Keratinocyte (primary cell): ENCODE results near the gene PSMB11. TPM values are rescaled to one million over a fixed set of nuclear protein-coding genes. Genes with fewer than 3 reads are reported as not detected.

Experiments
- DNase-seq: peaks from one replicate; pipeline ENCODE4 v3.0.0-alpha.2; 2011; ENCODE audit warnings: low read depth, missing footprints, low spot score
- FAIRE-seq: peaks from 2 replicates; lab custom pipeline; 2011; peaks lifted over from hg19 to GRCh38; lab: Jason Lieb, UNC
- H2AFZ ChIP-seq: 2 replicates; pipeline ENCODE4 v1.6.0; 2012; ENCODE audit warnings: low read length, control low read depth, inconsistent platforms; ENCODE audit not compliant: control insufficient read depth
- H3K27ac ChIP-seq: 2 replicates; pipeline ENCODE4 v1.5.1; 2011; ENCODE audit warnings: low read length; ENCODE audit not compliant: control insufficient read depth, insufficient read depth
- H3K27me3 ChIP-seq: 3 replicates; pipeline ENCODE4 v1.6.0; 2011; ENCODE audit warnings: low read length; ENCODE audit not compliant: control insufficient read depth, insufficient read depth; ENCODE audit errors: extremely low read depth
- H3K36me3 ChIP-seq, 2 experiments: 2 replicates in 1 of 2; 3 replicates in 1 of 2; pipeline ENCODE4 v1.5.1; 2011; ENCODE audit warnings: low read length in 2 of 2, mild to moderate bottlenecking in 1 of 2; ENCODE audit not compliant: control insufficient read depth in 2 of 2, insufficient read depth in 2 of 2; ENCODE audit errors: extremely low read depth in 1 of 2
- H3K4me1 ChIP-seq: 3 replicates; pipeline ENCODE4 v1.5.1; 2011; ENCODE audit warnings: low read length; ENCODE audit not compliant: control insufficient read depth, insufficient read depth; ENCODE audit errors: extremely low read depth
- H3K4me2 ChIP-seq: 3 replicates; pipeline ENCODE4 v1.6.0; 2011; ENCODE audit warnings: low read depth, low read length; ENCODE audit not compliant: control insufficient read depth, insufficient read depth; ENCODE audit errors: extremely low read depth
- H3K4me3 ChIP-seq, 3 experiments: fragments of 200-600 bp in 1 of 3; sonication (generic) in 1 of 3; 2 replicates in 2 of 3; 3 replicates in 1 of 3; pipeline ENCODE4 v1.5.1; 2011 to 2016; ENCODE audit warnings: low read length in 3 of 3, mild to moderate bottlenecking in 3 of 3, control low read depth in 2 of 3, inconsistent platforms in 1 of 3, low read depth in 1 of 3, mixed read lengths in 1 of 3, mixed run types in 1 of 3, moderate library complexity in 1 of 3; ENCODE audit not compliant: control insufficient read depth in 2 of 3, insufficient read depth in 2 of 3; ENCODE audit errors: extremely low read depth in 1 of 3
- H3K79me2 ChIP-seq: 2 replicates; pipeline ENCODE4 v1.6.0; 2012; ENCODE audit warnings: low read length; ENCODE audit not compliant: control insufficient read depth, insufficient read depth
- H3K9ac ChIP-seq: 3 replicates; pipeline ENCODE4 v1.6.0; 2011; ENCODE audit warnings: low read length; ENCODE audit not compliant: control insufficient read depth, insufficient read depth; ENCODE audit errors: extremely low read depth
- H3K9me1 ChIP-seq: 3 replicates; pipeline ENCODE4 v1.6.0; 2011; ENCODE audit warnings: low read length; ENCODE audit not compliant: control insufficient read depth, insufficient read depth; ENCODE audit errors: extremely low read depth
- H3K9me3 ChIP-seq: 2 replicates; pipeline ENCODE4 v1.5.1; 2012; ENCODE audit warnings: low read depth, low read length; ENCODE audit not compliant: control insufficient read depth
- H4K20me1 ChIP-seq: 3 replicates; pipeline ENCODE4 v1.6.0; 2011; ENCODE audit warnings: low read length; ENCODE audit not compliant: control insufficient read depth, insufficient read depth; ENCODE audit errors: extremely low read depth
- CTCF ChIP-seq, 3 experiments: IDR thresholded peaks in 1 of 3; conservative IDR thresholded peaks in 1 of 3; optimal IDR thresholded peaks in 1 of 3; 2 replicates in 2 of 3; 3 replicates in 1 of 3; pipeline versions ENCODE3 to v1.5.1; 2011; ENCODE audit warnings: low read length in 3 of 3, mild to moderate bottlenecking in 3 of 3, moderate library complexity in 2 of 3, control low read depth in 1 of 3, inconsistent platforms in 1 of 3; ENCODE audit not compliant: insufficient read depth in 2 of 3; ENCODE audit errors: extremely low read depth in 1 of 3
- EZH2 ChIP-seq: IDR thresholded peaks from one replicate; pipeline ENCODE4 v1.6.1; 2012; ENCODE audit warnings: inconsistent platforms, mild to moderate bottlenecking, low read length, moderate library complexity
- dilution Hi-C: fragments of 300-500 bp; cut with MboI; formaldehyde crosslinking; loops from one replicate; pipeline ENCODE4 v1.7.0; 2020; ENCODE audit warnings: low sequenced_read_pairs; ENCODE audit not compliant: extremely low pct_ligation_motif_present
- polyA plus RNA-seq, 5 experiments: library from polyadenylated mRNA; depleted of rRNA in 3 of 5; stranded (reverse) in 3 of 5; stranded (forward) in 1 of 5; unstranded in 1 of 5; fragments of >200 nt; gene quantifications; 1 replicate in 1 of 5; 2 replicates in 3 of 5; 3 replicates in 1 of 5; pipeline versions ENCODE4 v1.2.1 to v1.2.3, GENCODE V29; 2011 to 2012; ENCODE audit warnings: missing spikeins in 2 of 5, low read depth in 1 of 5, low replicate concordance in 1 of 5

PSMB11 gene
- polyA plus RNA-seq, 1 donor (not counting 4 experiments of a cell fraction or from before 2014, with no cell fraction given) = not detected

GRCh38 chr14:23025151-23025814, 16.7 kb upstream of the PSMB11 start:
- TF ChIP-seq EZH2 = no peak
- no peak for TF ChIP-seq CTCF (optimal IDR thresholded peaks at IDR 0.05 in 1 of 3, IDR thresholded peaks at IDR 0.05 in 1 of 3, conservative IDR thresholded peaks at IDR 0.05 in 1 of 3; ENCODE audit: extremely low read depth in 1 of 3, insufficient read depth in 2 of 3, low read length in 3 of 3)

GRCh38 chr14:23028799-23029198, 13.2 kb upstream of the PSMB11 start:
- Histone ChIP-seq H3K27ac (no peak overlapping the region), H3K36me3 (peaks cover 14 to 17% of the 10 kb centered on the region in 2 experiments), H3K27me3 (no peaks in the 10 kb centered on the region), H4K20me1 (no peaks in the 10 kb centered on the region), H3K4me2 (no peak overlapping the region), H3K9me1 (no peaks in the 10 kb centered on the region), H3K4me3 (no peak overlapping the region), H3K4me1 (peaks cover 7% of the 10 kb centered on the region), H3K79me2 (peaks cover 29% of the 10 kb centered on the region), H3K9ac (no peak overlapping the region), H3K9me3 (no peaks in the 10 kb centered on the region), H2AFZ (no peak overlapping the region)
- dilution Hi-C loops = no loop called here
- no peak for TF ChIP-seq EZH2
- TF ChIP-seq CTCF (optimal IDR thresholded peaks at IDR 0.05 in 1 of 3, IDR thresholded peaks at IDR 0.05 in 1 of 3, conservative IDR thresholded peaks at IDR 0.05 in 1 of 3; ENCODE audit: extremely low read depth in 1 of 3, insufficient read depth in 2 of 3, low read length in 3 of 3) = no peak
- no peak for FAIRE-seq
- no peak for DNase-seq

More at GRCh38 chr14:23025151-23025814, 16.7 kb upstream of the PSMB11 start:
- FAIRE-seq (no peak), DNase-seq (no peak)
- Histone ChIP-seq H3K27ac (no peak overlapping the region), H4K20me1 (no peaks in the 10 kb centered on the region), H3K4me1 (no peaks in the 10 kb centered on the region), H2AFZ (no peak overlapping the region), H3K79me2 (peaks cover 10% of the 10 kb centered on the region), H3K4me2 (no peak overlapping the region), H3K4me3 (no peak overlapping the region), H3K27me3 (no peaks in the 10 kb centered on the region), H3K9me1 (no peaks in the 10 kb centered on the region), H3K9ac (no peak overlapping the region), H3K9me3 (no peaks in the 10 kb centered on the region), H3K36me3 (peaks cover 8 to 12% of the 10 kb centered on the region in 2 experiments)
- dilution Hi-C loops = no loop called here
